ENCODE measurements around the gene ACP3.
A peak's percentile ranks its signal among the peaks of the same experiment; 100 is the strongest.

ACP3 gene

DNA sequence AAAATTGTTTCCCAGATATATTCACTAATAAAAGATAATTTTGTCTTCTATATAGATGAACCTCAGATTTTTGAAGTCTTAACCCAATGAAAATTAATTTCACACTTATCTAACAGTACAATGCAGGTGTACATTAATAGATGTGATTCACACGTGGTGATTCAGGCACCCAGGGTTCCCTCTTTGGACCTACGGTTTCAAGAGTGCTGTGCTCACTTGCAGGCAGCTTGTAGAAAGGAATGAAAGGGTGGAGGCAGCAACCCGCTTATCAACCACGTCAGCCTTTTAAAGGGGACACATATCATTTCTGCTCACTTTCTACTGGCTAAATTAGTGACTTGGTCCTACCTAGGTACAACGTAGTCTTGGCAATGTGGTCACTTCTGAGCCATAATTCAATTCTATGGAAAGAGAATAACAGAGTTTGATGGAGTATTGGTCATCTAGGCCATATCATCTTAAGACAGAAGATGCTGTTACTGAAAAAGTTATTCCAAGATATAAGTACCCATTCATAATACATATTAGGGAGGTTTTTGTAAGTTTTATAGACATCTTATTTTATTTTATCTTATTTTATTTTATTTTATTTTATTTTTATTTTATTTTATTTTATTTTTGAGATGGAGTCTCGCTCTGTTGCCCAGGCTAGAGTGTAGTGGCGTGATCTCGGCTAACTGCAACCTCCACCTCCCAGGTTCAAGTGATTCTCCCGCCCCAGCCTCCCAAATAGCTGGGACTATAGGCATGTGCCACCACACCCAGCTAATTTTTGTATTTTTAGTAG lies 37.9 kb downstream of the ACP3 start:
- ATAC-seq (ENCODE audit: low read depth) (peak; percentile 61), DNase-seq (ENCODE audit: low spot score) (no peak)
- Histone ChIP-seq H3K4me3 (ENCODE audit: severe bottlenecking) (no peak overlapping the region), H3K9me3 (ENCODE audit: severe bottlenecking) (no peaks in the 10 kb centered on the region), H3K36me3 (ENCODE audit: low read depth) (no peaks in the 10 kb centered on the region), H3K27ac (ENCODE audit: poor library complexity, severe bottlenecking) (no peak overlapping the region), H3K27me3 (ENCODE audit: insufficient read depth, poor library complexity, severe bottlenecking) (no peaks in the 10 kb centered on the region), H3K4me1 (ENCODE audit: insufficient read depth, poor library complexity, severe bottlenecking) (no peaks in the 10 kb centered on the region)
- TF ChIP-seq CTCF (IDR thresholded peaks at IDR 0.05; ENCODE audit: poor library complexity, severe bottlenecking) = no peak

GRCh38 chr3:132356568-132356967 lies 39.4 kb downstream of the ACP3 start:
- no peaks in the 10 kb centered on the region for H3K4me1 ChIP-seq (ENCODE audit: insufficient read depth, poor library complexity, severe bottlenecking)
- no peaks in the 10 kb centered on the region for H3K9me3 ChIP-seq (ENCODE audit: severe bottlenecking)
- DNase-seq (ENCODE audit: low spot score) (no peak), ATAC-seq (ENCODE audit: low read depth) (no peak)
- TF ChIP-seq CTCF (IDR thresholded peaks at IDR 0.05; ENCODE audit: poor library complexity, severe bottlenecking) = no peak
- no peaks in the 10 kb centered on the region for H3K27me3 ChIP-seq (ENCODE audit: insufficient read depth, poor library complexity, severe bottlenecking)
- H3K4me3 ChIP-seq (ENCODE audit: severe bottlenecking) = no peak overlapping the region
- no peaks in the 10 kb centered on the region for H3K36me3 ChIP-seq (ENCODE audit: low read depth)
- no peak overlapping the region for H3K27ac ChIP-seq (ENCODE audit: poor library complexity, severe bottlenecking)

- no peak overlapping the region for H3K27ac ChIP-seq (ENCODE audit: poor library complexity, severe bottlenecking)
- TF ChIP-seq CTCF (IDR thresholded peaks at IDR 0.05; ENCODE audit: poor library complexity, severe bottlenecking) = no peak
- H3K36me3 ChIP-seq (ENCODE audit: low read depth) = no peaks in the 10 kb centered on the region
Measured at GRCh38 chr3:132360717-132361116, 43.5 kb downstream of the ACP3 start.

DNA sequence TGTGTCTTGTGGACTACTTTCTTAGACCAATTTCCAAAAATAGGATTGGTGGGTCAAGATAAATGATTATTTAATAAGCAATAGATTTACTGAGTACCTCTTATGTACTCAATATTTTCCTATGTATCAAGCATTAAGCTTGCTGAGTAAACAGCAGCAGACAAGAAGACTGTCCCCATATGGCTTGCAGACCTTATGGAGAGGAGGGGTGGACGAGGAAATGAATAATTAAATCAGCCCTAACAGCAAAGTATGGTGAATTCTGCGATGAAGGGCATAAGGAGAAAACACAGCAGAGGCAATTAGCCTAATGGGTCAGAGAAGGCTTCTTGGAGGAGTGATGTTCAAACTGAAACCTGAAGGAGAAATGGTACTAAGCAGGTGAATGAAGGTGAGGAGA lies 45.1 kb downstream of the ACP3 start:
- ATAC-seq (ENCODE audit: low read depth) (no peak), DNase-seq (ENCODE audit: low spot score) (no peak)
- Histone ChIP-seq H3K36me3 (ENCODE audit: low read depth) (no peaks in the 10 kb centered on the region), H3K27me3 (ENCODE audit: insufficient read depth, poor library complexity, severe bottlenecking) (no peaks in the 10 kb centered on the region), H3K27ac (ENCODE audit: poor library complexity, severe bottlenecking) (no peak overlapping the region), H3K4me1 (ENCODE audit: insufficient read depth, poor library complexity, severe bottlenecking) (no peaks in the 10 kb centered on the region), H3K4me3 (ENCODE audit: severe bottlenecking) (no peak overlapping the region), H3K9me3 (ENCODE audit: severe bottlenecking) (no peaks in the 10 kb centered on the region)
- no peak for TF ChIP-seq CTCF (IDR thresholded peaks at IDR 0.05; ENCODE audit: poor library complexity, severe bottlenecking)

More at GRCh38 chr3:132360717-132361116, 43.5 kb downstream of the ACP3 start:
- H3K9me3 ChIP-seq (ENCODE audit: severe bottlenecking) = no peaks in the 10 kb centered on the region
- H3K4me1 ChIP-seq (ENCODE audit: insufficient read depth, poor library complexity, severe bottlenecking) = no peaks in the 10 kb centered on the region
- DNase-seq (ENCODE audit: low spot score) = no peak
- no peaks in the 10 kb centered on the region for H3K27me3 ChIP-seq (ENCODE audit: insufficient read depth, poor library complexity, severe bottlenecking)
- H3K4me3 ChIP-seq (ENCODE audit: severe bottlenecking) = no peak overlapping the region
- no peak for ATAC-seq (ENCODE audit: low read depth)

GRCh38 chr3:132368515-132368914 lies 51.3 kb downstream of the ACP3 start:
- Histone ChIP-seq H3K36me3 (ENCODE audit: low read depth) (no peaks in the 10 kb centered on the region), H3K27ac (ENCODE audit: poor library complexity, severe bottlenecking) (no peak overlapping the region), H3K27me3 (ENCODE audit: insufficient read depth, poor library complexity, severe bottlenecking) (no peaks in the 10 kb centered on the region), H3K9me3 (ENCODE audit: severe bottlenecking) (no peaks in the 10 kb centered on the region), H3K4me3 (ENCODE audit: severe bottlenecking) (no peak overlapping the region), H3K4me1 (ENCODE audit: insufficient read depth, poor library complexity, severe bottlenecking) (no peaks in the 10 kb centered on the region)
- no peak for TF ChIP-seq CTCF (IDR thresholded peaks at IDR 0.05; ENCODE audit: poor library complexity, severe bottlenecking)
- DNase-seq (ENCODE audit: low spot score) = no peak
- ATAC-seq (ENCODE audit: low read depth) = no peak
